SW 1271 (cell line): ENCODE data around the gene ITPRIPL1.

Experiments
- DNase-seq, 2 experiments: peaks; one replicate each; lab custom pipeline; 2025; lab: John Stamatoyannopoulos, UW

The ITPRIPL1 gene

DNA sequence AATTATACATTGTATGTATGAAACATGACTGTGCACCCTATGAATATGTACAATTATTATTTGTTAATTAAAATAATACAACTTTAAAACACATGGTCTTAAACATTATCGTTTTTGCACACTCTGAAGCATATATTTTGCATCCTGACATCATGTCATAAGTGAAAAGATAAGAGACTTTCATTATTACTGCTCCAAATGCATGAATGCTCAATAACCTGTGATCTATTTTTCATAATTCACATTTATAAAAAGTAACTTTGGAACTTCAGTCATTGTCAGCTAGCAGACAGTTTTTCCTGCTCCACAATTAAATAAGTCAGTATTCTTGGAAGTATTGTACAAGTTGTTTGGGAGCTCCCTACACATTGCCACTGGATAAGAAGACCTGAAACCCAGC, 1.3 kb upstream of the ITPRIPL1 start:
- DNase-seq = no peak

DNA sequence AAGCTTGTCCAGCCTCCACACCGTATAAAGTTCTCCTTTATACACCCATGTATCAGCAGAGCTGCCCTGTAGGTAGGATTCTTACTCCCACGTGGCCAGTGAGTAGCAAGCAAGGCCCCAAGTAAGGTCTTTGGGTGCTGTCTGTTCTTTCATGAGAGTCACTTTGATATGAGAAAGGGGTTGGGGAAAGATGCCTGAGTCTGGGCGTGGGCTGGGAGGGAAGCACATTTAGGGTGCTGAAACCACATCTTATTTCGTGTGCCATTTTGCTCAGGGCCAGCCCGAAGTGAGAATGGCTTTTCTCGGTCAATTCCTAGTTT, 436 bp upstream of the ITPRIPL1 start:
- DNase-seq = no peak

DNA sequence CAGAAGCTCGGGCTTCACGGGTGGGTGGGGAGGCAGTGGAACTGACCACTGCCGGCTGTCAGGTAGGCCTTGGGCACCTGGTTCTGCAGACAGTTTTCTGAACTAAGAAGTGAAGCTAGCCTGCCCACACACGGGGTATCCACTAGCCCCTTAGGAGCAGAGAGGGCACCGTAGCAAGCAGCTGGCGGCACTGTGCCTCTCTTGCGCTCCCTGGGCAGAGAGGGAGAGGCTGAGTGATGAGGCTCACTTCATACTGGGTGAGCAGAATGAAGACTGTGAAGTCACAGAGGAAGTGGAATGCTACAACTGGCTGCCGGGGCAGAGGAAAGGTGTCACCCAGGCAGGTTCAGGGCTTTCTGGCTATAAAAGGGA, 753 bp downstream of the ITPRIPL1 start:
- DNase-seq = no peak

DNA sequence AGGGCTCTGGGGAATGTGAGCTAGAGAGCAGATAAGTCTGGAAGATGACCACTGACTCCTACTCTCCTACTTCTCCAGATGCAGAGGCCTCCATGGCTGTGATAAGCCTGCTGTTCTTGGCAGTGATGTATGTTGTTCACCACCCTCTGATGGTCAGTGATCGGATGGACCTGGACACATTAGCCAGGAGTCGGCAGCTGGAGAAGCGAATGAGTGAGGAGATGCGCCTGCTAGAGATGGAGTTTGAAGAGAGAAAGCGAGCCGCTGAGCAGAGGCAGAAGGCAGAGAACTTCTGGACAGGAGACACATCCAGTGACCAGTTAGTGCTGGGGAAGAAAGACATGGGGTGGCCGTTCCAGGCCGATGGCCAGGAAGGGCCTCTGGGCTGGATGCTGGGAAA, 1.4 kb downstream of the ITPRIPL1 start:
- no peak for DNase-seq

DNA sequence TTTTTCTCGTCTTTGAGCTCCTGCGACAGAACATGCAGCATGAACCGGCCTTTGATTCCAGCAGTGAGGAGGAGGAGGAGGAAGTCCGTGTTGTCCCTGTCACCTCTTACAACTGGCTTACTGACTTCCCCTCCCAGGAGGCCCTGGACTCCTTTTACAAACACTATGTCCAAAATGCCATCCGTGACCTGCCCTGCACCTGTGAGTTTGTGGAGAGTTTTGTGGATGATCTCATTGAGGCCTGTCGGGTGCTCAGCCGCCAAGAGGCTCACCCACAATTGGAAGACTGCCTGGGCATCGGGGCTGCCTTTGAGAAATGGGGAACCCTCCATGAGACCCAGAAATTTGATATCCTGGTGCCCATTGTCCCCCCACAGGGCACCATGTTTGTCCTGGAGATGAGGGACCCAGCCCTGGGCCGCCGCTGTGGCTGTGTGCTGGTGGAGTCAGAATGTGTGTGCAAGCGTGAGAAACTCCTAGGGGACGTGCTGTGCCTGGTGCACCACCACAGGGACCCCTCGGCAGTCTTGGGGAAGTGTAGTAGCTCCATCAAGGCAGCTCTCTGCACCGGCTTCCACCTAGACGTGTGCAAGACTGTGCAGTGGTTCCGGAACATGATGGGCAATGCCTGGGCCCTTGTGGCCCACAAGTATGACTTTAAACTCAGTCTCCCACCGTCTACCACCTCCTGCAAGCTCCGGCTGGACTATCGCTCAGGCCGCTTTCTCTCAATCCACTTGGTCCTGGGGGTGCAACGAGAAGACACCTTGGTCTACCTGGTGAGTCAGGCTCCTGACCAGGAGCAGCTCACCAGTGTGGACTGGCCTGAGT, 2.1 kb downstream of the ITPRIPL1 start:
- no peak for DNase-seq

DNA sequence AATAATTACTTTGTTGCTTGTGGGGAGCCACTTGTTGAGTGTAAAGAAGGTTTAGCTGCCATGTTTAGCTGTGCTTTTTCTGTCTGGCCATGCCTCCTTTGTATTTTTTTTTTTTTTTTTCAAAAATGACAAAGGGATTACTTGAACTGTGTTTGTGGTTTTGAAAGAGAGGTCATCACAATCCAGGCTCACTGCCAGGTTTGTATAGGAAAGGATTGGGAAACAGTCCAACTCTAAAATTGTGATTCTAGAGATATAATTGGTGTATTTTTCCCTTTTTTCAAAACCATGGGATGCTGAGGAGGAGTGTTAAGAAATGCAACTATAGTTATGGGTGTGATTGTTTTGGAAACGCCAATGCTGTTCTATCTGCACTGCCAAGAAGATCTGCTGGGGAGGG, 4.3 kb downstream of the ITPRIPL1 start:
- peak in 1 of 2 experiments; percentile 28 for DNase-seq

DNA sequence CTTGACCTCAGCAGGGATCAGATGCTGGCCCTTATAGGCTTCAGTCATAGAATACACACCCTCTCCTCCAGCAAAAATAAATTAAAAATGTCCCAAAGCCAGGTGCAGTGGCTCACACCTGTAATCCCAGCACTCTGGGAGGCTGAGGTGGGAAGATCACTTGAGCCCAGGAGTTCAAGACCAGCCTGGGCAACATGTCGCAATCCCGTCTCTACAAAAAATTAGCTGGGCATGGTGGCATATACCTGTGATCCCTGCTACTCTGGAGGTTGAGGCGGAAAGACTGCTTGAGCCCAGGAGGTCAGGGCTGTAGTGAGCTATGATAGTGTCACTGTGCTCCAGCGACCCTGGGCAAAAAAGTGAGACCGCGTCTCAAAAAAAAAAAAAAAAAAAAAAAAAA, 4.8 kb downstream of the ITPRIPL1 start:
- DNase-seq = no peak

DNA sequence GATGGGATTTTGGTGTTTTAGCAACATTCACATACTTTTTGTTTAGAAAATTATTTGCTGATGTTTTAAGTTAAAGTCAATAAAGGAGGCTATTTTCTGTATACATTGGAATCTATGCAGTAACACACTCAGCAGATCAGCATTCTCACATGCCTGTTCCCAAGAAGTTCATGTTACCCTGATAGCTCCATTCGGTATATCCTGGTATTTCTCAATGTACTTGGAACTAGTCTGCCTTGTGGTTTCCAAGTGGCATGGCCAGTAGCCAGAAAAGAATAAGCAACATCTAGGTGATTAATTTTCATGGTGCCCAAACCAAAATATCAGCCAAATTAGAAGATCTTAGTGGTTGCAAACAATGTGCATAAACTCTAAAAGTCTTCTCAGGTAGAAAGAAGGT, 5.3 kb downstream of the ITPRIPL1 start:
- no peak for DNase-seq

DNA sequence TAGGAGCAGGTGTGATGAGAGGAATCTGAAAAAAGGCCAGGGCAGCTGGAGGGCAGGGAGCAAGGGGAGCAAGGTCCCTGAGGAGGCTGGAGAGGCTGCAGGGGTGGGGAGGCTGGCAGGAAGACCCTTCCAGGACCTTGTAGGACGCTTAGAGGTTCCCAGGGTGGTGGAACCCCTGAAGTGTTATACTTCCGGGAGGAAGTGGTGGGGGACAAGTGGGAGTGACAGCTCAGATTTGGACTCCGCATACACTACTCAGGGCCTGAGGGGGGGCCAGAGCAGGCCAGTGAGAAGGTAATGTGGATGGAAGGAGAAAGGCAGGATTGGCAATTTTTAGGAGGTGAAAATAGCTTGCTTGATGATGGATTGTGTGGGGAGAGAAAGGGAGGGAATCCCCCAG, 8.6 kb downstream of the ITPRIPL1 start:
- DNase-seq = no peak

DNA sequence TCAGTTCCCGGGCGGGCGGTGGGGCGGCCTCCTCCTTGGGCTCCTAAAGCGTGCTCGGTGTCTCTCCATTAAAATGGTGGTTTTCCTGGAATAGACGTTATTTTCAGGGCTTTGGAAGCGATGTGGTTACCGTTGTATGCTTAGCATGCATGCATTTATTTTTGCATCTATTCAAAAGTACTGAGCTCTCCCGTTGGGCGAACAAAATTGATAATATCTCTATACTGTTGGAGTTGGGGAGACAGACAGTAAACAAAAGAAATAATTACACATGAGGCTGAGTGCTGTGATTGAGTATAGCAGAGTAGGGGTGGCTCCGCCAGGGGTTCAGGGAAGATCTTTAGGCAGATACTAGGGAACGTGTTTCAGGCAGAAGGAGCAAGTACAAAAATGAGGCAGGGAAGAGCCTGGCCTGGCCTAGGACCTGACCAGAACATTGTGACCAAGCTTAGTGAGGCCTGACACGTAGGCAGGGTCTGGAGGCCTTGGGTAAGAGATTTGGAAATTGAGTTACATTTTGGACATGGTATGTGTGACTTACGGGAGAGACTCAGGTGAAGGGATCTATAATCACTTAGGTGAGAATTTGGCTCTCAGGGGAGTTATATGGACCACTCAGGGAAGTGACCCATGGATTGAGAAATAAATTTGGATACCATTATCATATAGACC, 11.1 kb downstream of the ITPRIPL1 start:
- DNase-seq = peak in 1 of 2 experiments; percentile 31

DNA sequence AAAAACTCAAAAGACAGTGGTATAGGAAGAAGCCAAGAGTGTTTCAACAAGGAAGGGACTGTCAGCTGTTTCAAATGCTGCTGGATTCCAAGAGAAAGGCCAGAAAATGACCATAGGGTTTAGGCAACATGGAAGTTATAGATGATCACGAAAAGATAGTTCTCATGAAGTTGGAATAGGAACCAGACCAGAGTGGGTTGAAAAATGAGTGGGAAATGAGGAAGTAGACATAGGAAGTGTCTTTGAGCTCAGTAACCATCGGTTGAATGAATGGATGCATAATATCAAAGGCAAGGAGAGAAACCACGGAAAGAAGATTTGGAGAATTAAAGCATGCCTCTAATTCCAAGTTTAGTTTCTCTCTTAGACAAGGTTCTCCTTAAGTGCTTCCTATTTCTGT, 11.8 kb downstream of the ITPRIPL1 start:
- DNase-seq = no peak

DNA sequence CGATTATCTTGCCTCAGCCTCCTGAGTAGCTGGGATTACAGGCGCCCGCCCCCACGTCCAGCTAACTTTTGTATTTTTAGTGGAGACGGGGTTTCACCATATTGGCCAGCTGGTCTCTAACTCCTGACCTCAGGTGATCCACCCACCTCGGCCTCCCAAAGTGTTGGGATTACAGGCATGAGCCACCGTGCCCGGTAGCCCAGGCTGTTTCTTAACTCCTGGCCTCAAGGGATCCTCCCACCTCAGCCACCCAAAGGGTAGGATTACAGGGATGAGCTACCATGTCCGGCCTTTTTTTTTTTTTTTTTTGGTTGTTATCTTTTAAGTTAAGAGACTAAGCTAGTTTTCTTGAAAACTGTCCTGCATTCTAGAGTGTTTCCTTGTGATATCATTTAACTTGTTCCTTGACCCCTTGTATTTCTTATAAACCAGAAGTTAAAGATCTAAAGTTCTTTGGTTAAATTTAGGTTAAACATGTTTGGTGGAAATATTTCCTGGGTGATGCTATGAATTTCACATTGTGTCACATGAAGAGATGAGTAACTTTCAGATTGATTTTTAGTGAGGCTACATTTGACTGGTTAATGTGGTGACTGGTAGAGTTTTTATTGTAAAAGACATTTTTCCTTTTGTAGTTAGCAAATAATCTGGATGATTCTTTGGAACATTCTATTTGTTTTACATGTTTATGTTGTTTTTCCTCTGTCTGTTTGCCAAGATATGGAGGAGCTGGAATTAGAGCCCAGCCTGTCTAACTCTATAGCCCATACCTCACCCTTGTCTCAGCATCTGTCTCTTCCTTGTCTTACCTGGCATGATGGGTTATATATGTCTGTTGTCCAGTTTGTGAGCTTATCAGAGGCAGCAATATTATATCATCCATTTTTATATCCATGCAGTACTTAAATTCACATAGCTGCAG, 15.6 kb downstream of the ITPRIPL1 start:
- no peak for DNase-seq

DNA sequence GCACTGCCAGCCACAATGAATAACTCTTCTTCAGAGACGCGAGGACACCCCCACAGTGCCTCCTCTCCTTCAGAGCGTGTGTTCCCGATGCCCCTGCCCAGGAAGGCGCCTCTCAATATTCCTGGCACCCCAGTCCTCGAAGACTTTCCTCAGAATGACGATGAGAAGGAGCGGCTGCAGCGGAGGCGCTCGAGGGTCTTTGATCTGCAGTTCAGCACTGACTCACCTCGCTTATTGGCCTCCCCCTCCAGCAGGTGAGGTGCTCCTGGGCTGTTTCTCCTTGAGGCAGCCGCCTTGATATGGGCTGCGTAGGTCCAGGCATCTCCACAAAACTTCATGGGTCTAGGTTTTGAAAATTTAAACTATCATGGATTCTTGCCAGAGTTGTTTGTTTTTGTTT, 16.5 kb downstream of the ITPRIPL1 start:
- no peak for DNase-seq

DNA sequence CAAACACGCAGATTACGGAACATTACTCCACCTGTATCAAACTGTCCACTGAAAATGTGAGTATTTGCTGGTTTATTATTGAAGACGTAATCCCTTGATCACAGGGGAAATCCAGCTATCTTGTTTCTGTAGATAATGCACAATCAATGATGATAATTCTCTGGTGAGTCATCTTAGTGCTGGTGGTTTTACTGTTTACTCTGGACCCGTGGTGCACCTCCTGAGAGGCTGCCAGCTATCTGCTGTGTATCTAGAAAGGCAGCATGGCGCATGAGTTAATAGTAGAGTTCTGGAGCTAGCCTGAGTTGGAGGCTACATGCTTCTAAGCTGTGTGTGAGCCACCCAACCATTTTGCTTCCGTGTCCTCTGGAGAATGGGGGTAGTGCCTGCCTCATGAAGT, 17.0 kb downstream of the ITPRIPL1 start:
- DNase-seq = no peak

DNA sequence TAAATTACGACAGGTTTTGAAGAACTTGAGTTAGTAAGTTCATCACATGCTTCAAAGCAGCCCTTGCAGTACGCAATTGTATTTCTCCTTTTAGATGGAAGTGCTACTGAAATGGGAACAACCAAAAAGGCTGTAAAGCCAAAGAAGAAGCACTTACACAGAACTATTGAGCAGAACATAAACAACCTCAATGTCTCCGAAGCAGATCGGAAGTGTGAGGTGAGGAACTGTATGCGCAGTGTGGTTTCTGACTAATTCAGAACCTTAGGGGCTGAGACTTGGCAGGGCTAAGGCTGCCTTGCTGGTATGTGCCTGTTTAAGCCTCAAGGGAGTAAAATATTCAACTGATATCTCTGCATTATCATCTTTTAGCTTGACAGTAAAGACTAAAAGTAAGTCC, 18.9 kb downstream of the ITPRIPL1 start:
- no peak for DNase-seq

DNA sequence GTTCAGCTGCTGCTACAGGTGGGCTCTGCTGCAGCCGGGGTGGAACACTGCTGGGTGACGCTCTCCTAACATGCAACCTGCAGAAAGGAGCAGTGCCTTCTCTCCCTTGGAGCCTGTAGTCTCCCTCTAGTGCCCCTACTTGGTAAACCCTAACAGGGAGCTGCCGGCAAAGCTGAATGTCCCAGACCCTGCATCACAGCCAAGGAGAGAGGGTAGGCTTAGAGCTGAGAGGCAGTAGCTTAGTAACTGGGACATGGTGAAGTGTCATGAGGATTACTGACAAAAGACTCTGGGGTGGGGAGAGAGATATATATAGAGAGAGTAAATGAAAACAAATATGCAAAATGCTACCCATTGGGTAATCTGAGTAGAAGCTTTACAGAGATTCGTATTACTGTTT, 20.3 kb downstream of the ITPRIPL1 start:
- peak in 1 of 2 experiments; percentile 14 for DNase-seq

DNA sequence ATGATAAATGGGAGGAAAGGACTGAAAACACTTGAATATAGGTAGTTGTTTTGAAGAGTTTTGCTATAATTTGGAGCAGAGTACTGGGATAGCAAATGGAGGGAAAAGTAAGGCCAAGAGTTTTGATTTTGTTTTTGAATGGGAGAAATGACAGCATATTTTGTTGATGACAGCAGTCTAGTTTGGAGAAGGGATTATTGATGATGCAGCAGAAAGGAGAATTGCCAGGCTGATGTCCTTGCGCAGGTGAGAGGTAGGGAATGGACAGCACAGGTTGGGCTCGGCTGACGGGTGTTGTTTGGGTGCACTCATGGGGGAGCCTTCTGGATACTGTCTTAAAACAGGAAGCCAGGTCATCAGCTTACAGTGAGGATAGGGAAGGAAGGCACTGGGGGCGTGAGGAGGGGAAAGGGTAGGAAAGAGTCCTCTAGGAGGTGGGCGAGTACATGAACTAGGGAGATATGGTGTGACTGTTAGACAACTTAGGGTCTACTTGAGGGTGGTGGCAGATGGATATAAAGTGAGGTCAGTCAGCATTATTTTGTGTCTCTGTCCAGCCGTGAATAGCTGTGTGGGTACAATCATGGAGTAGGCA, 20.8 kb downstream of the ITPRIPL1 start:
- DNase-seq = no peak

DNA sequence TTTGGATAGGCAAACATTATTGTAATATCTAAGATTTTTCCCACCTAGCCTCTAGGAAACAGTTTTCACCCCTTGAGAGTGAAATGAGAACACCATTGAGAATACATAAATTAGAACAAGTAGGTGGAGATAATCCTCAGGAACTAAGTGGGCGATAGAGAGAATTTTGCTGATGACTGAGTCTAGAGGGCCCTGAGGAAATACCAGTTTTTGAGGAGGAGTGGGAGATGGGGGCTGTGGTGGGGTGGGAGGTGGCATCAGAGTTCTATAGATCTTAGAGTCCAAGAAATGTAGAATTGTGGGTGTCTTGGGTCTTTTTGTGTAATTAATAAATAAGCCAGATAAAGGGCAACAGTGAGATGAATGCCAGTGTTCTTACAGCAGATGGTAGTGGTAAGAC, 22.3 kb downstream of the ITPRIPL1 start:
- DNase-seq = no peak

DNA sequence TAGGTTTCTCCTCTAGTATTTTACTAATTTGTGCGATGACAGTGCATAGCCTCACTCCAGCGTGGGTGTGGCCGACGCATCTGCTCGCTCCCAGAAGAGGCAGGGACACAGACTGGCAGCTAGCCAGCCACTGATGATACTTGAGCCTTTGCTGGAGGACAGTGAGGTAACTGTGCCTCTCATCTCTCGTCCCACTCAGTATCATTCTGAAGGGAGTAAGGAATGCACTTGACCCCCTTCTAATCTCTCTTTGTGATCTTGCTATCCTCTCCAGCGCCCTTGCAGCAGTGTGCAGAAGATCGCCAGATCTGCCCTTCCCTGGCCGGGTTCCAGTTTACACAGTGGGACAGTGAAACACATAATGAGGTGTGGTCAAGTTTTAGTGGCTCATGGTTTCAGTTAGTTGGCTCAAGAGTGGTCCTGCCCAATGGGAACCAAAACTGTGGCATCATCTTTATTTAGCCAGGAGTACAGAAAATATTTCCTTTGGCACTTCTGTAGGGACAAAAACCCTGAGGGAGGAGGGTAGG, 28.0 kb downstream of the ITPRIPL1 start:
- no peak for DNase-seq

DNA sequence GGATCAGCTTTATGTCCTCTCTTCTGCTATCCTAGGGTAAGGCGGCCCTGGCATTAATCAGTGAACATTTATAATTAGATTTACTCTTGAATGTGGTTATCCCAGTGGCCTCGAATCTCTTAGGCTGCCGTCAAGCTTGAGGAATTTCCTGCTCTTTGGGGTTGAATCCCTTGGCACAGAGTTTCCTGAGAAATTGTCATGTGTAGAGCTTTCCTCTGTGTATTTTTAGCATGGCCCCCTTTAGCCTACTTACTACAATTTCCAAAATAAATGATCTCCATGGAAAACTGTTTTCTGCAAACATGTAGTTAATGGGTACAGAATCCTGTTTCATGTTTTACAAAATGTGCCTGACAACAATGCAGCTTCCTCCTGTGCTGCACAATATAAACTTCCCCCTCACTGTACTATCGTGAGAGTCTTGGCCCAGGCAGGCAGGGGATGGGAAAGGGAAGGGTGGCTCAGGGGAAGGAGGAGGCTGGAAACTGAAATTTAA, 28.5 kb downstream of the ITPRIPL1 start:
- DNase-seq = no peak

DNA sequence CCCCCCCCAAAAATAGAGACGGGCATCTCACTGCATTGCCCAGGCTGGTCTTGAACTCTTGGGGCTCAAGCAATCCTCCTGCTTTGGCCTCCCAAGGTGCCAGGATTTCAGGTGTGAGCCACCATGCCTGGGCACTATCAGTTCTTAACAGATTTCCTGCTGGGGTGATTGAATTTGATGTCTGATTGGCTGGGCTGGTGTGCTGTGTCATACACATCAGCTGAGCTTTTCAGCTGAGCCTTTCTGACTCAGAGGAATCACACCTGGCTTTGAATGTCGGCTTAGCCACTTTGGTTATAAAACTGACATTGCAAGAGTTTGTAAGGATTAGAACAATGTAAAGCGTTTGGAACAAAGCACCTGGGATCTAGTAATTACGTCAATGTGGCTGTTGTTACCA, 29.4 kb downstream of the ITPRIPL1 start:
- no peak for DNase-seq

DNA sequence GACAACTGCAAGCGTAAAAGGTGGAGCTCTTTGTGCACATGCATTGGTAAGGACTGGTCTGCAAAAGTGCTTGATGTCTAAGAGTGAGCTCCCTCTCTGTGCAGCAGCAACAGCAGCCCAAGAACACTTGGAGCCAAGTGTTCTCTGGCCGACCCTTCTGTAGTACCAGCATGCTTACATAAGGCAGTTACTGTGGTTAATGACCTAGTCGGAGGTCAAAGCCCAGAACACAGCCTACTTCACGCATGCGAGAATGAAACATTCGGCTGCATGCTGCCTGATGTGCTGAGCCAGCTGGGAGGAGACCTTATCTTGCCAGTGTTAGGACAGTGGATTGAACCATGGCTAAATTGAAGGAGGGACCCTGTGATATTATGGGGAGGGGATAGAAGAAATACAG, 31.8 kb downstream of the ITPRIPL1 start:
- no peak for DNase-seq
